Vagina (tissue), 2 donors: ENCODE data around the gene TOMM40.

ENCODE experiments used
- POLR2A ChIP-seq, 2 donors: fragments of 450-650 bp; IDR thresholded peaks; one replicate each; pipeline ENCODE4 v1.6.1; 2017; ENCODE audit warnings: antibody characterized with exemption in 2 of 2, mild to moderate bottlenecking in 2 of 2, moderate library complexity in 2 of 2
- POLR2AphosphoS5 ChIP-seq, 2 donors: sonication (generic); formaldehyde crosslinking; IDR thresholded peaks; one replicate each; pipeline ENCODE4 v1.9.0; 2017; ENCODE audit warnings: antibody characterized with exemption in 2 of 2, mild to moderate bottlenecking in 2 of 2, low read depth in 1 of 2; ENCODE audit not compliant: insufficient read depth in 1 of 2
- TF ChIP-seq, protein P1 (sequence below), 3 experiments: fragments of 450-650 bp in 2 of 3; fragments of 200-600 bp in 1 of 3; sonication (generic) in 1 of 3; IDR thresholded peaks; one replicate each; pipeline ENCODE4 v1.5.1; 2017 to 2019; ENCODE audit warnings: antibody characterized with exemption in 3 of 3, mild to moderate bottlenecking in 2 of 3, moderate library complexity in 2 of 3

DNA sequence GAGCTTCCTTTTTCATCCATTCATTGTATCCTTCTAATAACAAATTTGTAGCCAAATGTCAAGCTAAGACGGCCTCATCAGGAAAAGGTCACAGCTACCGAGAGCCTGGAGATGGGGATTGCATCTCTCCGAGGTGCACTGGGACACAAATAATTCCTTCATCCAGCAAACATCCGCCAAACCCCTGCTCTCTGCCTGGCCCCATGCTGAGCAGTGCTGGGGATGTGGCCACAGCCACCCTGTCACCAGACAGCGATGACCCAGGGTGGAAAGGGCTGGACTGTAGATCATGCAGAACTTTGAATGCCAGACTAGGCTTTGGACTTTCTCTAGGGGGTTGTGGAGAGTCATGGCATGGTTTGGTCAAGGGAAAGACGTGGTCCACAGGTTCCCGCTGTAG is 1.9 kb downstream of the TOMM40 start:
- TF ChIP-seq POLR2AphosphoS5 (IDR thresholded peaks at IDR 0.05; ENCODE audit: insufficient read depth in 1 of 2, low read depth in 1 of 2) (no peak), POLR2A (IDR thresholded peaks at IDR 0.05) (no peak)
- TF ChIP-seq, protein P1, sequence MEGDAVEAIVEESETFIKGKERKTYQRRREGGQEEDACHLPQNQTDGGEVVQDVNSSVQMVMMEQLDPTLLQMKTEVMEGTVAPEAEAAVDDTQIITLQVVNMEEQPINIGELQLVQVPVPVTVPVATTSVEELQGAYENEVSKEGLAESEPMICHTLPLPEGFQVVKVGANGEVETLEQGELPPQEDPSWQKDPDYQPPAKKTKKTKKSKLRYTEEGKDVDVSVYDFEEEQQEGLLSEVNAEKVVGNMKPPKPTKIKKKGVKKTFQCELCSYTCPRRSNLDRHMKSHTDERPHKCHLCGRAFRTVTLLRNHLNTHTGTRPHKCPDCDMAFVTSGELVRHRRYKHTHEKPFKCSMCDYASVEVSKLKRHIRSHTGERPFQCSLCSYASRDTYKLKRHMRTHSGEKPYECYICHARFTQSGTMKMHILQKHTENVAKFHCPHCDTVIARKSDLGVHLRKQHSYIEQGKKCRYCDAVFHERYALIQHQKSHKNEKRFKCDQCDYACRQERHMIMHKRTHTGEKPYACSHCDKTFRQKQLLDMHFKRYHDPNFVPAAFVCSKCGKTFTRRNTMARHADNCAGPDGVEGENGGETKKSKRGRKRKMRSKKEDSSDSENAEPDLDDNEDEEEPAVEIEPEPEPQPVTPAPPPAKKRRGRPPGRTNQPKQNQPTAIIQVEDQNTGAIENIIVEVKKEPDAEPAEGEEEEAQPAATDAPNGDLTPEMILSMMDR (IDR thresholded peaks at IDR 0.05): no peak
